GM19455 (cell line): ENCODE measurements around the gene C6orf89.
"Not testable (repeated sequence)": the region's sequence is repeated elsewhere in the genome, so short reads cannot be mapped to it uniquely, and the experiment has no call there.

Source experiments
- ATAC-seq: cut with Tn5 transposase; IDR thresholded peaks from one replicate; pipeline ENCODE4 v1.9.1; 2021; ENCODE audit not compliant: unreplicated experiment

The C6orf89 gene

GRCh38 chr6:36945301-36945700, 59.5 kb downstream of the C6orf89 start:
- no peak for ATAC-seq

- no peak for ATAC-seq
Measured at GRCh38 chr6:36946526-36946925, 60.8 kb downstream of the C6orf89 start.

- no peak for ATAC-seq
Measured at GRCh38 chr6:36947570-36948351, 62.0 kb downstream of the C6orf89 start.

- ATAC-seq: not testable (repeated sequence)
Measured at GRCh38 chr6:36949076-36949475, 63.3 kb downstream of the C6orf89 start.

- ATAC-seq: no peak
Measured at GRCh38 chr6:36949636-36950035, 63.9 kb downstream of the C6orf89 start.

GRCh38 chr6:36953931-36954261, 68.1 kb downstream of the C6orf89 start:
- no peak for ATAC-seq

- no peak for ATAC-seq
Measured at GRCh38 chr6:36954262-36954931, 68.6 kb downstream of the C6orf89 start, which contains the start of gene PI16. TSS of gene PI16 (plus strand) at chr6:36954738. CDS start at chr6:36954761, 23 bp downstream.

- no peak for ATAC-seq
Measured at GRCh38 chr6:36955136-36955535, 69.4 kb downstream of the C6orf89 start.

GRCh38 chr6:36955671-36956445, 70.1 kb downstream of the C6orf89 start:
- ATAC-seq: no peak

- ATAC-seq: no peak
Measured at GRCh38 chr6:36956446-36956820, 70.7 kb downstream of the C6orf89 start.

- no peak for ATAC-seq
Measured at GRCh38 chr6:36957773-36958271, 72.1 kb downstream of the C6orf89 start.

- ATAC-seq: no peak
Measured at GRCh38 chr6:36958775-36959554, 73.2 kb downstream of the C6orf89 start.

GRCh38 chr6:36959555-36960250, 74.0 kb downstream of the C6orf89 start:
- ATAC-seq: no peak

- ATAC-seq: no peak
Measured at GRCh38 chr6:36961441-36962435, 76.0 kb downstream of the C6orf89 start.

- no peak for ATAC-seq
Measured at GRCh38 chr6:36962874-36963273, 77.1 kb downstream of the C6orf89 start.

GRCh38 chr6:36963451-36964290, 77.9 kb downstream of the C6orf89 start:
- ATAC-seq: no peak

GRCh38 chr6:36964349-36964748, 78.6 kb downstream of the C6orf89 start:
- no peak for ATAC-seq

GRCh38 chr6:36964908-36965307, 79.2 kb downstream of the C6orf89 start:
- ATAC-seq: no peak
